Ectodermal cell (in vitro differentiated cells): ENCODE results near the gene TMOD3.

Experiments
- H3K27ac ChIP-seq: 2 replicates; pipeline ENCODE4 v1.7.0; 2013; ENCODE audit warnings: mild to moderate bottlenecking, low read depth, low read length; ENCODE audit not compliant: insufficient read depth, poor library complexity, severe bottlenecking
- H3K27me3 ChIP-seq: 2 replicates; pipeline ENCODE4 v1.7.0; 2013; ENCODE audit warnings: mild to moderate bottlenecking, low read length; ENCODE audit not compliant: insufficient read depth, control insufficient read depth, poor library complexity, severe bottlenecking
- H3K36me3 ChIP-seq: one replicate; pipeline ENCODE4 v1.7.0; 2013; ENCODE audit warnings: low read length; ENCODE audit not compliant: control insufficient read depth, insufficient read depth
- H3K4me1 ChIP-seq: one replicate; pipeline ENCODE4 v1.7.0; 2013; ENCODE audit warnings: low read length; ENCODE audit not compliant: control insufficient read depth, insufficient read depth
- H3K4me3 ChIP-seq: 2 replicates; pipeline ENCODE4 v1.7.0; 2013; ENCODE audit warnings: low read depth, low read length, control low read depth; ENCODE audit not compliant: insufficient read depth
- H3K9me3 ChIP-seq: 2 replicates; pipeline ENCODE4 v1.7.0; 2013; ENCODE audit warnings: mild to moderate bottlenecking, low read length, moderate library complexity; ENCODE audit not compliant: control insufficient read depth
- WGBS, 2 experiments: methylation state at CpG; one replicate each; pipeline ENCODE4 v1.1.7; 2013; ENCODE audit warnings: missing lambda C conversion rate in 2 of 2; 5-methylcytosine and 5-hydroxymethylcytosine counted together

Gene TMOD3

DNA sequence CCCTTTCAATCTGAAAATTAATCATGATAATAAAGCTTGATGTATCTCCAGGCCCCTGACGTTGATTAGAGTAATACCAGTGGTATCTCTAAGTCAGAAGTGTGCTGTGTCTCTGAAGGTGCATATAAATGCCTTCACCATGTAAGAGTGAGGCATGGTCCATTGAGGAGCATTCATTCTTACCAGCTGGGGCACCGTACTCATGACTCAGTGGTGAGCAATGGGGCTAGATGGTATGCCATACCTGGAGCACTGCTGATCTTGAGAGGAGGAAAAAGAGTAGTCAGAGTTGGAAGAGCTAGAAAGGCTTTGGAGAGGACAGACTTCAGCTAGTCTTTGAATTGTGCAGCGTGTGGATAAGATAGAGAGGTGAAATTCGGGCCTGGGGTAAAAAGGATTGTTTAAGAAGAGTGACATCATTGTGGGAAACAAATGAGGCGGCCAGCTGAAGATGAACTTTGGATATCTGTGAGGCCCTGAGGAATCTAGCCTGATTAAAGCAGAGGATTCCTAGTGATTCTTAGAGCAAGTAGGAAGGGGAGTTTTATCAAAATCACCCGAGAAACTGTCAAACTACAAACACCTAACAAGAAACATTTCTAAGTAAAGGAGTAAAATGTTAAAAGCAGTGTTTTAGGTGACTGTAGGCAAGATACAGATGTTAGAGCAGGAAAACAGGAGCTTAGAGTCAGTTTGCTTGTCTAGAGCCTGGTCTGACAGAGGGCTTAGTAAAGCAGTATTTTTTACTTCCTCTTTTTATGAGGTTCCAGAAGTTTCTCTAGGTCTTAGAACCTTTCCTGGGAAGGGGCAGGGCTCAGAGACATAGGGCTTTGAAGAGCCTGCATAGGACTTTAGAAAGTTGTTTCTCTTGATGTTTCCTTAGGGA is 13.6 kb downstream of the TMOD3 start:
- Histone ChIP-seq H3K9me3 (no peaks in the 10 kb centered on the region), H3K4me1 (peaks cover 8% of the 10 kb centered on the region), H3K27ac (no peak overlapping the region), H3K27me3 (no peaks in the 10 kb centered on the region), H3K36me3 (no peaks in the 10 kb centered on the region), H3K4me3 (no peak overlapping the region)
- WGBS, 2 experiments, result 84 to 85% methylated on average over 5 of the region's 6 CpGs

DNA sequence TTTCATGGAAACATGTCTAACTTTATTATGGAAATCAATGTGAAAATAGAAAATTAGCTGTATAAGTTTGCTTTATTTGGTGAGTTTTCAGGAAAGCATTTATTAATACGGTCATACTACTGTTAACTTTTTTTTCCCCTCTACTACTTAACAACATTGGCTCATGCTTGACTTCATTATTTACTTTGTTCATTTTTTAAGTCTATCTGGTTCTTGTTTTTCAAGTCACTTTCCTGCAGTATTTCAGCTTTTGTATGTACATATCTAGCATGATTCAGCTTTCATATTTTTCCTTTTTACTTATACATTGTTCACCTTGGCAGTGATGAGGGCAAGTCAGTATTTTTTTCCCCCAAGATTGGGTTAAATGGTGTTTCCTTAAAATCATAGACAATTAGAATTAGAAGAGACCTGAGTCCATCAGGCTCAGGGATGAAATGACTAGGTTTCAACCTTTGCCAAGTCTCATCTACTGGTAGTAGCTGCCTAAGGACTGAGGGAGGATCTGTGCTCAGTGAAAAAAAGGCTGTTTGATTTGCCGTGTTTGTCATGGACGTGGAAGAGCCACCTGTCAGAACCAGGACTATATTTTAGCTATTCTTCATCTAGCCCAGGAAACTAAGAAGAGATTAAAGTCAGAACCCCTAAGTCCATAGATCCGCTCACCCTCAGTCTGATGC is 15.4 kb downstream of the TMOD3 start:
- no peak overlapping the region for H3K4me3 ChIP-seq
- no peaks in the 10 kb centered on the region for H3K9me3 ChIP-seq
- H3K27ac ChIP-seq, result no peak overlapping the region
- H3K4me1 ChIP-seq, result peaks cover 4% of the 10 kb centered on the region
- no peaks in the 10 kb centered on the region for H3K36me3 ChIP-seq
- WGBS, 2 experiments, result 84 to 87% methylated on average over 3 to 4 of the region's 4 CpGs
- H3K27me3 ChIP-seq, result no peaks in the 10 kb centered on the region

DNA sequence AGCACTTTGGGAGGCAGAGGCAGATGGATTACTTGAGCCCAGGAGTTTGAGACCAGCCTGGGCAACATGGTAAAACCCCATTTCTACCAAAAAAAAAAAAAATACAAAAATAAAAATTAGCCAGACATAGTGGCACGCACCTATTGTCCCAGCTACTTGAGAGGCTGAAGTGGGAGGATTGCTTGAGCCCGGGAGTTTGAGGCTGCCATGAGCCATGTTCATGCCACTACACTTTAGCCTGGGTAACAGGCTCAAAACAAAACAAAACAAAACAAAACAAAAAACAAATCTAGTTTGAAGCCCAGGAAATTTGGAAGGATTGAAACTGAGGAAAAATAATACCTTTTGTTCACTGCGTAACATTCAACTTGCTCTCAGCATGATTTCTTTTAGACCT is 16.6 kb downstream of the TMOD3 start:
- WGBS, 2 experiments, result 94 to 98% methylated on average over 3 of the region's 3 CpGs

DNA sequence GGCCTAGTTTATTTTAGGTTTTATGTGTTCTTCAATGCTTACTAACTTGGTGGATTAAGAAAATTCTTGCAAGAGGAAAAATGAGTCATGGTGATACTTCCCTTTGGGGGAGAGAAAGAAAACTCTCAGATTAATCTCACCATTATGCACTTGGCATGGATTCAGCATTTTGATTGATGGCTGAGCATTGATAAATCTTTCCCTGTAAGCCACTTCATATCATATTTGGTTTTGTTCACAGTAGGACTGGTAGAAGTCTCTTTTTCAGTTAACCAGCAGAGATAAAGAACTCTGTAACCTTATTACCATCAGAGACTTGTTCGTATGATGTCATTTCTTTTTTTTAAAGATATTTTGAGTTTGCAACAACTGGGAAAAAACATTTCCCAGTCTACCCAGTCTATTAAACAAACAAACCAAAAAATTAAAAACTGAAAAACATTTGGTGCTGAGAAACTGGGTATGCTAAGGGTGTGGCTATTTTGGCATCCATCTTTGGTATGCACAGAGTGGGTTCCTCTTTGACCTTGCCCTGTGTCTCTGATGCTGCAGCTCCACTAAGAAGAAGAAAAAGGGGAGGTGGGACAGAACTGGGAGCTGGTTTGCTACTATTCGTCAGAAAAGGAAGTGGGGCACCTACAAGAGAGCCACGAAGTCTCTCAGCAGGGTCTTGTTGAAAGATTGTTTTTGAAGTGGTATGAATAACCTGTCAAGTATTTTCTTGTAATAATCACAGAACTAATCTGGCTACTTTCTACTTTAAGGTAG is 17.2 kb downstream of the TMOD3 start:
- H3K36me3 ChIP-seq, result no peaks in the 10 kb centered on the region
- peaks cover 4% of the 10 kb centered on the region for H3K4me1 ChIP-seq
- no peaks in the 10 kb centered on the region for H3K9me3 ChIP-seq
- WGBS, 2 experiments, result 58 to 76% methylated on average over 2 to 3 of the region's 3 CpGs
- no peak overlapping the region for H3K4me3 ChIP-seq
- H3K27me3 ChIP-seq, result no peaks in the 10 kb centered on the region
- no peak overlapping the region for H3K27ac ChIP-seq

More for the DNA sequence above, 16.6 kb downstream of the TMOD3 start:
- Histone ChIP-seq H3K4me1 (peaks cover 4% of the 10 kb centered on the region), H3K9me3 (no peaks in the 10 kb centered on the region), H3K27me3 (no peaks in the 10 kb centered on the region), H3K36me3 (no peaks in the 10 kb centered on the region), H3K27ac (no peak overlapping the region), H3K4me3 (no peak overlapping the region)

DNA sequence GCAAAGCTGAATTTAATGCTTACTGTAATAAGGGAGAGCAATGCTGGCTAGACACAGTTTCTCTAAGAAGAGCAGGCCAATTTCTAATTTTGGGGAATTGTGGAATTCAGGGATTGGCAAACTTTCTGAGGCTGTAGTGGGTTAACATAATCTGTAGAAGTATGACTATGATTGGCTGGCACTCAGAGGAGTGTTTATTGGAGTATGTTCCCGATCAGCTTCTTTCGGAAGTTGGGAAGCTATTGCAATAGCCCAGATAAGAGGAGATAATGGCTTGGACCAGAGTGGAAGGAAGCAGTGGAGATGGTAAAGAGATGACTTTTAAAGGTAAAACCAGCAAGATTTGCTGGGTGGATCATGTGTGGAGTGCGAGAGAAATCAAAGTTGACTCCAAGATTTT is 19.4 kb downstream of the TMOD3 start:
- 96 to 98% methylated on average over 3 of the region's 3 CpGs for WGBS, 2 experiments

DNA sequence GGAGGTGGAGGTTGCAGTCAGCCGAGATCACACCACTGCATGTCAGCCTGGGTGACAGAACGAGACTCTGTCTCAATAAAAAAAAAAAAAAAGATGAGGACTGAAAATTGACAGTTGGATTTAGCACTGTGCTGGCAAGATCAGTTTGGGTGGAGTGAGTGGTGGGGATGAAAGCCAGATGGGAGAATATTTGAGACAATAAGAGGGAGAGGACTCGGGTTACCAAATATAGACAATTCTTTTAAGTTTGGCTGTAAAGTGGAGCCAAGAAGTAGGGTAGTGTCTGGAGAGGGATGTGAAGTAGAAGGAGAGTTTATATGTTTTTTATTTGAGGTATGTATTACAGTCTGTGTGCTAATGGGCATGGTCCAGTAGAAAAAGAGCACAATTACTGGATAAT is 20.4 kb downstream of the TMOD3 start:
- Histone ChIP-seq H3K27ac (no peak overlapping the region), H3K27me3 (no peaks in the 10 kb centered on the region), H3K9me3 (no peaks in the 10 kb centered on the region), H3K36me3 (no peaks in the 10 kb centered on the region), H3K4me3 (no peak overlapping the region), H3K4me1 (no peaks in the 10 kb centered on the region)
- WGBS, 2 experiments, result 94 to 97% methylated on average over 3 of the region's 3 CpGs

More for the DNA sequence above, 19.4 kb downstream of the TMOD3 start:
- Histone ChIP-seq H3K4me1 (no peaks in the 10 kb centered on the region), H3K27me3 (no peaks in the 10 kb centered on the region), H3K9me3 (no peaks in the 10 kb centered on the region), H3K36me3 (no peaks in the 10 kb centered on the region), H3K27ac (no peak overlapping the region), H3K4me3 (no peak overlapping the region)

DNA sequence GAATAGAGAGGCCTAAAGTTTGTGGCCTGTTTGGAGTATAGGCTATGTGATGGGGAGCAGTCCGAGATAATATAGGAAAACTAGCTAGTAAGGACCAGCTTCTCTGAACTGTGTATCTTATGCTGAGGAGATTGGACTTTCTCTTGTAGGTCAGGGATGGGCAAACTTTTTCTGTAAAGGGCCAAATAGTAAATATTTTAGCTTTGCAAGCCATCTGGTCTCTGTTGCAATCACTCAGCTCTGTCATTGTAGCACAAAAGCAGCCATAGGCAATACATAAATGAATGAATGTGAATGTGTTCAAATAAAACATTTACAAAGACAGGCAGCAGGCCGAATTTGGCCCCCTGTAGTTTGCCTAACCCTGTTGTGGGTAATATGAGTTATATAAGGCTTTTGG is 24.5 kb downstream of the TMOD3 start:
- H3K9me3 ChIP-seq, result no peaks in the 10 kb centered on the region
- H3K27me3 ChIP-seq, result no peaks in the 10 kb centered on the region
- 62 to 69% methylated on average over 2 of the region's 2 CpGs for WGBS, 2 experiments
- no peak overlapping the region for H3K27ac ChIP-seq
- H3K36me3 ChIP-seq, result no peaks in the 10 kb centered on the region
- H3K4me1 ChIP-seq, result no peaks in the 10 kb centered on the region
- no peak overlapping the region for H3K4me3 ChIP-seq

DNA sequence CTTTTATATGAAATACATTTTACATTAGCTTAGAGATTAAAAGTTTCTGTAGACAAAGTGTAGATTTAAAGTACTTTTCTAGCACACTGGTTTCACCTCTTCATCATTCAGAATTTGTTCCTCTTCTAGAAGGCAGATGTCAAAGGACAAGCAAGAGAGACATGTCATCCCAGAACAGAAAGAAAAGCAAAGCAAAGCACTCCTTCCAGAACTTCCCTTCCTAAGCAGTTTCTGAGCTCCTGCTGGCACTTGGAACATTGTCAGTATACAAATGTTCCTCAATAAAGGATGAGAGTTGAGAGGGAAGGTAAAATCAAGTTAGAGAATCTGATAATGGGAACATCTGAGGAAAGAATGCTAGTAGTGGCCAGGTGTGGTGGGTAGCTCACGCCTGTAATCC is 26.2 kb downstream of the TMOD3 start:
- H3K27me3 ChIP-seq, result no peaks in the 10 kb centered on the region
- no peaks in the 10 kb centered on the region for H3K4me1 ChIP-seq
- H3K4me3 ChIP-seq, result no peak overlapping the region
- no peaks in the 10 kb centered on the region for H3K36me3 ChIP-seq
- H3K27ac ChIP-seq, result no peak overlapping the region
- no peaks in the 10 kb centered on the region for H3K9me3 ChIP-seq
- 79 to 84% methylated on average over 1 of the region's 1 CpG for WGBS, 2 experiments

DNA sequence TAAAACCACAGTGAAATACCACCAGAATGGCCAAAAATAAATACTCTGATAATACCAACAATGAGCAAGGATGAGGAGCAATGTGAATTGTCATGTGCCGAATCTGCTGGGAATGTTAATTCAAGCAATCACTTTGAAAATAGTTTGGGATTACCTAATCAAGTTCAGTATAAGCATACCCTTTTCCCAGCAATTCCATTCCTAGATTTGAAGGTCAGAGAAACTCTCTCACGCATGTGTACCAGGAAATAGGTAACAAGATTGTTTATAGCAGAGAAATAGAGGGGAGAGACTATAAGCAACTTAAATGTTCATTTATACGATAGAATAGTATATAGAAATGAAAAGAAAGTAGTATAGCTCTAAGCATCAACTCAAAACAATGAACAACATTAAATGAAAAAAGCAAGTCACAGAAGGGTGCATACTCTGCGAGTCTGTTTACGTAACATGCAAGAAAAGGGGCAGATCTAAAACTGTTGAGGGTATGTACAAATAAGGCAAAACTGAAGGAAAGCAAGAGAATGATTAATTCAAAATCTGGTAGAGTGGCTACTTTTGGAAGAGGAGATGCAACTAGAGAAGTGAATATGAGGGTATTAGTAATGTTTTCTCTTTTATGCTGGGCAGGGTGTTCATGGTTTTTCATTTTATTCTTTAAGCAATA is 27.4 kb downstream of the TMOD3 start:
- Histone ChIP-seq H3K4me1 (no peaks in the 10 kb centered on the region), H3K27ac (no peak overlapping the region), H3K27me3 (no peaks in the 10 kb centered on the region), H3K9me3 (no peaks in the 10 kb centered on the region), H3K4me3 (no peak overlapping the region), H3K36me3 (no peaks in the 10 kb centered on the region)
- 93 to 95% methylated on average over 3 to 5 of the region's 5 CpGs for WGBS, 2 experiments
